Esophagus muscularis mucosa (tissue), 4 donors: ENCODE measurements around the gene PLCG2.

Experiments used
- CTCF ChIP-seq, 3 experiments: fragments of 200-600 bp in 2 of 3; fragments of 450-650 bp in 1 of 3; sonication (generic) in 2 of 3; IDR thresholded peaks; one replicate each; pipeline ENCODE4 v1.5.1; 2017 to 2019; ENCODE audit warnings: antibody characterized with exemption in 3 of 3, mild to moderate bottlenecking in 2 of 3, moderate library complexity in 1 of 3
- EP300 ChIP-seq: sonication (generic); formaldehyde crosslinking; IDR thresholded peaks from one replicate; pipeline ENCODE4 v1.6.1; 2017; ENCODE audit warnings: antibody characterized with exemption
- POLR2A ChIP-seq: fragments of 450-650 bp; IDR thresholded peaks from one replicate; pipeline ENCODE4 v1.6.1; 2017; ENCODE audit warnings: antibody characterized with exemption, moderate library complexity, mild to moderate bottlenecking, low read depth
- POLR2AphosphoS5 ChIP-seq, 2 donors: sonication (generic); formaldehyde crosslinking; IDR thresholded peaks; one replicate each; pipeline ENCODE4 v1.6.1; 2017; ENCODE audit warnings: antibody characterized with exemption in 2 of 2

GRCh38 chr16:81817296-81817695, 38.2 kb downstream of the PLCG2 start:
- TF ChIP-seq CTCF (IDR thresholded peaks at IDR 0.05): no peak
- no peak for TF ChIP-seq POLR2A
- TF ChIP-seq POLR2AphosphoS5 (IDR thresholded peaks at IDR 0.05): no peak
- TF ChIP-seq EP300: no peak
